SK-N-MC (cell line): ENCODE measurements around the gene SMARCC1.

Source experiments
- EZH2 ChIP-seq: fragments of 200-600 bp; sonication (generic); IDR thresholded peaks from one replicate; pipeline ENCODE4 v1.6.1; 2017; ENCODE audit warnings: antibody characterized with exemption
- FOXP2 ChIP-seq: optimal IDR thresholded peaks from 2 replicates; pipeline ENCODE3; 2011; ENCODE audit warnings: mild to moderate bottlenecking, moderate library complexity; ENCODE audit not compliant: insufficient read depth; ENCODE audit errors: extremely low read length, control extremely low read depth
- POLR2AphosphoS5 ChIP-seq: IDR thresholded peaks from 2 replicates; pipeline ENCODE4 v1.6.1; 2012; ENCODE audit warnings: mild to moderate bottlenecking, low read depth, low read length, borderline replicate concordance

DNA sequence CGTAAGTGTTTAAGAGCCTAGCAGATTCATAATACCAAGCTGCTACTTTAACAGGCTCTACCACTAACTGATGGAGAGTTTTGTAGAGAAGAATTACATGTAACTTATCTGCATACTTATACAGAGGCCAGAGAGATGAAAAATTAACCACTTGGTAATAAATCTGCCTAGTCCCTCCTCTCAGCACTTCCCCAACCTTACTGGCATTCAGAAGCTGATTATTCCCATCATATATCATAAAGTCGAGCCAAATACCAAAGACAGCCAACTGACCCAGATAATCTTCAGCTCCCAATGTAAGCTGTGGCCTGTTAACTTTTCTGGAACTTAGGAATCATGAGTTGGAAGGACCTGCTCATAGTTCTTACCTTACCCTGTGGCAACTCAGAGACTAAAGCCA is 177.5 kb downstream of the SMARCC1 start:
- TF ChIP-seq POLR2AphosphoS5 = no peak
- no peak for TF ChIP-seq EZH2
- TF ChIP-seq FOXP2 = no peak
